Right lung (tissue), 5 donors: ENCODE results near the gene GLYAT. TPM values are rescaled to one million over a fixed set of nuclear protein-coding genes. Genes with fewer than 3 reads are reported as not detected.
"Not testable (repeated sequence)": the region's sequence is repeated elsewhere in the genome, so short reads cannot be mapped to it uniquely, and the experiment has no call there.

Source experiments
- DNase-seq, 2 donors: peaks; one replicate each; pipeline ENCODE4 v3.0.0-alpha.2; 2013
- polyA plus RNA-seq, 5 donors: library from polyadenylated mRNA; unstranded; fragments of 120-200 nt; gene quantifications; one replicate each; pipeline versions ENCODE4 v1.2.1 to v1.2.3, GENCODE V29; 2013; ENCODE audit warnings: inconsistent platforms in 1 of 5, low replicate concordance in 1 of 5; ENCODE audit not compliant: insufficient read length in 5 of 5, insufficient read depth in 1 of 5

GLYAT gene
- polyA plus RNA-seq, 5 donors: 0.18 to 0.58 TPM; not detected in 3

GRCh38 chr11:58744988-58745704 is 13.4 kb upstream of the GLYAT start:
- no peak for DNase-seq

GRCh38 chr11:58742981-58743880 is 11.5 kb upstream of the GLYAT start:
- no peak for DNase-seq

- DNase-seq: no peak
Measured at GRCh38 chr11:58742140-58742539, 10.4 kb upstream of the GLYAT start.

GRCh38 chr11:58741127-58741526 is 9.4 kb upstream of the GLYAT start:
- no peak for DNase-seq

GRCh38 chr11:58740447-58740846 is 8.7 kb upstream of the GLYAT start:
- no peak for DNase-seq

GRCh38 chr11:58739725-58740430 is 8.1 kb upstream of the GLYAT start:
- DNase-seq: no peak

- no peak for DNase-seq
Measured at GRCh38 chr11:58734681-58735490, 3.1 kb upstream of the GLYAT start.

GRCh38 chr11:58730507-58731089 is 1.1 kb downstream of the GLYAT start:
- DNase-seq: no peak

GRCh38 chr11:58727415-58727797 is 4.3 kb downstream of the GLYAT start:
- DNase-seq: no peak

GRCh38 chr11:58726737-58727414 is 4.9 kb downstream of the GLYAT start:
- peak; percentile 7 to 23 for DNase-seq

- no peak for DNase-seq
Measured at GRCh38 chr11:58719406-58720117, 12.2 kb downstream of the GLYAT start.

- DNase-seq: no peak
Measured at GRCh38 chr11:58712531-58712930, 19.2 kb downstream of the GLYAT start.

- DNase-seq: no peak
Measured at GRCh38 chr11:58711832-58712231, 19.9 kb downstream of the GLYAT start.

- no peak for DNase-seq
Measured at GRCh38 chr11:58707767-58708166, 24.0 kb downstream of the GLYAT start.

- DNase-seq: not testable (repeated sequence)
Measured at GRCh38 chr11:58696825-58697224, 34.9 kb downstream of the GLYAT start.

- DNase-seq: no peak
Measured at GRCh38 chr11:58693026-58693425, 38.7 kb downstream of the GLYAT start.

- no peak for DNase-seq
Measured at GRCh38 chr11:58691675-58692074, 40.1 kb downstream of the GLYAT start.

GRCh38 chr11:58688789-58689503 is 42.8 kb downstream of the GLYAT start:
- DNase-seq: no peak
